Esophagus squamous epithelium (tissue), 4 donors: ENCODE results near the gene C9orf153.

Experiments
- CTCF ChIP-seq, 6 experiments: fragments of 450-650 bp in 4 of 6; fragments of 200-600 bp in 2 of 6; sonication (generic) in 2 of 6; IDR thresholded peaks; one replicate each; pipeline ENCODE4 v1.5.1; 2016 to 2019; ENCODE audit warnings: antibody characterized with exemption in 6 of 6, mild to moderate bottlenecking in 4 of 6, moderate library complexity in 4 of 6
- POLR2A ChIP-seq, 4 donors: fragments of 450-650 bp; IDR thresholded peaks; one replicate each; pipeline ENCODE4 v1.6.1; 2017; ENCODE audit warnings: antibody characterized with exemption in 4 of 4, mild to moderate bottlenecking in 4 of 4, moderate library complexity in 3 of 4

- TF ChIP-seq CTCF (IDR thresholded peaks at IDR 0.05) (no peak), POLR2A (IDR thresholded peaks at IDR 0.05) (no peak)
Observed at GRCh38 chr9:86230858-86231257, 28.6 kb downstream of the C9orf153 start.
